HepG2 (cell line): Measurements from ENCODE around the gene SFMBT1. TPM values are rescaled to one million over a fixed set of nuclear protein-coding genes. Genes with fewer than 3 reads are reported as not detected.

ENCODE experiments used
- CBX1 ChIP-seq: IDR thresholded peaks from one replicate; pipeline ENCODE4 v1.6.1; 2016; ENCODE audit warnings: antibody characterized with exemption, low read depth
- CCAR2 ChIP-seq: fragments of 200-400 bp; formaldehyde crosslinking; optimal IDR thresholded peaks from 2 replicates; pipeline ENCODE3; 2018; ENCODE audit warnings: low read depth, mild to moderate bottlenecking, low read length, moderate library complexity
- ESRRA ChIP-seq: sonication (generic); formaldehyde crosslinking; IDR thresholded peaks from 2 replicates; pipeline ENCODE4 v1.5.1; 2020; ENCODE audit warnings: mild to moderate bottlenecking, low read depth, missing genetic modification reagents
- EZH2 ChIP-seq: conservative IDR thresholded peaks from 2 replicates; pipeline ENCODE4 v1.6.1; 2012; ENCODE audit warnings: mild to moderate bottlenecking, low read depth, low read length, moderate library complexity
- HNF1A ChIP-seq, 2 experiments: sonication (generic) in 1 of 2; formaldehyde crosslinking in 1 of 2; IDR thresholded peaks; 2 replicates each; pipeline versions ENCODE4 v1.4.0 to v1.6.1; 2016 to 2020; ENCODE audit warnings: borderline replicate concordance in 1 of 2, low read depth in 1 of 2, mild to moderate bottlenecking in 1 of 2, missing genetic modification reagents in 1 of 2
- RARA ChIP-seq: IDR thresholded peaks from 2 replicates; pipeline ENCODE4 v1.6.1; 2016; ENCODE audit warnings: missing genetic modification reagents, missing compliant biosample characterization
- SIX4 ChIP-seq: sonication (generic); formaldehyde crosslinking; IDR thresholded peaks from 2 replicates; pipeline ENCODE4 v1.4.0; 2020; ENCODE audit warnings: missing genetic modification reagents
- SOX6 ChIP-seq, 2 experiments: fragments of 450-650 bp in 1 of 2; sonication (generic) in 1 of 2; formaldehyde crosslinking in 1 of 2; IDR thresholded peaks; 2 replicates each; pipeline versions ENCODE4 v1.4.0 to v1.6.1; 2017 to 2020; ENCODE audit warnings: antibody characterized with exemption in 1 of 2, mild to moderate bottlenecking in 1 of 2, missing genetic modification reagents in 1 of 2
- ZFP37 ChIP-seq: sonication (generic); formaldehyde crosslinking; IDR thresholded peaks from 2 replicates; pipeline ENCODE4 v1.4.0; 2020; ENCODE audit warnings: missing genetic modification reagents, borderline replicate concordance
- ZNF468 ChIP-seq: sonication (generic); formaldehyde crosslinking; IDR thresholded peaks from 2 replicates; pipeline ENCODE4 v1.8.0; 2022; ENCODE audit warnings: mild to moderate bottlenecking, moderate library complexity, missing genetic modification reagents
- ZNF598 ChIP-seq: sonication (generic); formaldehyde crosslinking; IDR thresholded peaks from 2 replicates; pipeline ENCODE4 v1.5.1; 2020; ENCODE audit warnings: mild to moderate bottlenecking, missing genetic modification reagents, borderline replicate concordance
- ZNF788 ChIP-seq: sonication (generic); formaldehyde crosslinking; IDR thresholded peaks from 2 replicates; pipeline ENCODE4 v1.5.0; 2020; ENCODE audit warnings: mild to moderate bottlenecking, missing genetic modification reagents, borderline replicate concordance
- polyA plus RNA-seq, 8 experiments: library from polyadenylated mRNA; depleted of rRNA in 3 of 8; stranded (reverse) in 7 of 8; unstranded in 1 of 8; fragments of >200 nt; fragmentation: Illumina TruSeq in 4 of 8; extraction: Trizol in 4 of 8; gene quantifications; 2 replicates each; pipeline versions ENCODE4 v1.2.1 to v1.2.3, GENCODE V29; 2011 to 2016; ENCODE audit warnings: low read depth in 4 of 8, missing spikeins in 1 of 8, mixed read lengths in 1 of 8; ENCODE audit not compliant: insufficient read depth in 1 of 8
- total RNA-seq, 5 experiments: library from RNA; depleted of rRNA; stranded (reverse); fragments of >200 nt; fragmentation: Illumina TruSeq; extraction: Trizol; gene quantifications; 2 replicates each; pipeline ENCODE4 v1.2.3, GENCODE V29; 2016; ENCODE audit warnings: low read depth in 1 of 5
- TF ChIP-seq, protein P1 (sequence below): sonication (generic); formaldehyde crosslinking; IDR thresholded peaks from 2 replicates; pipeline ENCODE4 v1.5.0; 2020; ENCODE audit warnings: mild to moderate bottlenecking, missing genetic modification reagents
- TF ChIP-seq, protein P2 (sequence below): sonication (generic); formaldehyde crosslinking; conservative IDR thresholded peaks from 2 replicates; pipeline ENCODE4 v1.8.0; 2022; ENCODE audit warnings: mild to moderate bottlenecking, moderate library complexity, missing genetic modification reagents
- TF ChIP-seq, protein P3 (sequence below): sonication (generic); formaldehyde crosslinking; IDR thresholded peaks from 2 replicates; pipeline ENCODE4 v1.8.0; 2022; ENCODE audit warnings: low read depth, missing genetic modification reagents
- TF ChIP-seq, protein P4 (sequence below): sonication (generic); formaldehyde crosslinking; IDR thresholded peaks from 2 replicates; pipeline ENCODE4 v1.5.1; 2020; ENCODE audit warnings: missing genetic modification reagents, mild to moderate bottlenecking, borderline replicate concordance

SFMBT1 gene
- total and polyA plus RNA-seq, 2 of the 13 experiments (the other 11 are each of a cell fraction or from before 2014, with no cell fraction given), result 3.8 to 12.8 TPM

GRCh38 chr3:53073553-53074365 is 27.9 kb upstream of the SFMBT1 start (continued):
- 0 out of 2 replicates have a peak, but pooled peaks have one; percentile 42 for TF ChIP-seq ZNF788 (CRISPR knock-in tag)
- TF ChIP-seq, protein P1, sequence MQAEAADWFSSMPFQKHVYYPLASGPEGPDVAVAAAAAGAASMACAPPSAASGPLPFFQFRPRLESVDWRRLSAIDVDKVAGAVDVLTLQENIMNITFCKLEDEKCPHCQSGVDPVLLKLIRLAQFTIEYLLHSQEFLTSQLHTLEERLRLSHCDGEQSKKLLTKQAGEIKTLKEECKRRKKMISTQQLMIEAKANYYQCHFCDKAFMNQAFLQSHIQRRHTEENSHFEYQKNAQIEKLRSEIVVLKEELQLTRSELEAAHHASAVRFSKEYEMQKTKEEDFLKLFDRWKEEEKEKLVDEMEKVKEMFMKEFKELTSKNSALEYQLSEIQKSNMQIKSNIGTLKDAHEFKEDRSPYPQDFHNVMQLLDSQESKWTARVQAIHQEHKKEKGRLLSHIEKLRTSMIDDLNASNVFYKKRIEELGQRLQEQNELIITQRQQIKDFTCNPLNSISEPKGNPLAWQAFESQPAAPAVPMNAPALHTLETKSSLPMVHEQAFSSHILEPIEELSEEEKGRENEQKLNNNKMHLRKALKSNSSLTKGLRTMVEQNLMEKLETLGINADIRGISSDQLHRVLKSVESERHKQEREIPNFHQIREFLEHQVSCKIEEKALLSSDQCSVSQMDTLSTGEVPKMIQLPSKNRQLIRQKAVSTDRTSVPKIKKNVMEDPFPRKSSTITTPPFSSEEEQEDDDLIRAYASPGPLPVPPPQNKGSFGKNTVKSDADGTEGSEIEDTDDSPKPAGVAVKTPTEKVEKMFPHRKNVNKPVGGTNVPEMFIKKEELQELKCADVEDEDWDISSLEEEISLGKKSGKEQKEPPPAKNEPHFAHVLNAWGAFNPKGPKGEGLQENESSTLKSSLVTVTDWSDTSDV, result no peak
- TF ChIP-seq, protein P2, sequence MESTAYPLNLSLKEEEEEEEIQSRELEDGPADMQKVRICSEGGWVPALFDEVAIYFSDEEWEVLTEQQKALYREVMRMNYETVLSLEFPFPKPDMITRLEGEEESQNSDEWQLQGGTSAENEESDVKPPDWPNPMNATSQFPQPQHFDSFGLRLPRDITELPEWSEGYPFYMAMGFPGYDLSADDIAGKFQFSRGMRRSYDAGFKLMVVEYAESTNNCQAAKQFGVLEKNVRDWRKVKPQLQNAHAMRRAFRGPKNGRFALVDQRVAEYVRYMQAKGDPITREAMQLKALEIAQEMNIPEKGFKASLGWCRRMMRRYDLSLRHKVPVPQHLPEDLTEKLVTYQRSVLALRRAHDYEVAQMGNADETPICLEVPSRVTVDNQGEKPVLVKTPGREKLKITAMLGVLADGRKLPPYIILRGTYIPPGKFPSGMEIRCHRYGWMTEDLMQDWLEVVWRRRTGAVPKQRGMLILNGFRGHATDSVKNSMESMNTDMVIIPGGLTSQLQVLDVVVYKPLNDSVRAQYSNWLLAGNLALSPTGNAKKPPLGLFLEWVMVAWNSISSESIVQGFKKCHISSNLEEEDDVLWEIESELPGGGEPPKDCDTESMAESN, result no peak
- no peak for TF ChIP-seq EZH2
- no peak for TF ChIP-seq SIX4
- TF ChIP-seq, protein P3, sequence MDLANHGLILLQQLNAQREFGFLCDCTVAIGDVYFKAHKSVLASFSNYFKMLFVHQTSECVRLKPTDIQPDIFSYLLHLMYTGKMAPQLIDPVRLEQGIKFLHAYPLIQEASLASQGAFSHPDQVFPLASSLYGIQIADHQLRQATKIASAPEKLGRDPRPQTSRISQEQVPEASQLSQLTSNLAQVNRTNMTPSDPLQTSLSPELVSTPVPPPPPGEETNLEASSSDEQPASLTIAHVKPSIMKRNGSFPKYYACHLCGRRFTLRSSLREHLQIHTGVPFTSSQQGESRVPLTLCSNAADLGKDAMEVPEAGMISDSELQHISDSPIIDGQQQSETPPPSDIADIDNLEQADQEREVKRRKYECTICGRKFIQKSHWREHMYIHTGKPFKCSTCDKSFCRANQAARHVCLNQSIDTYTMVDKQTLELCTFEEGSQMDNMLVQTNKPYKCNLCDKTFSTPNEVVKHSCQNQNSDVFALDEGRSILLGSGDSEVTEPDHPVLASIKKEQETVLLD (CRISPR knock-in tag), result no peak
- no peak for TF ChIP-seq CCAR2
- no peak for TF ChIP-seq CBX1
- no peak for TF ChIP-seq HNF1A (IDR thresholded peaks at IDR 0.05; ENCODE audit: low read depth)
- TF ChIP-seq HNF1A (CRISPR knock-in tag; IDR thresholded peaks at IDR 0.05; ENCODE audit: borderline replicate concordance), result no peak
- TF ChIP-seq ZNF468 (CRISPR knock-in tag), result no peak
- no peak for TF ChIP-seq SOX6 (IDR thresholded peaks at IDR 0.05)
- no peak; the same call in 1 of the 2 replicates for TF ChIP-seq SOX6 (CRISPR knock-in tag; IDR thresholded peaks at IDR 0.05)
- TF ChIP-seq RARA (CRISPR knock-in tag), result no peak
- TF ChIP-seq, protein P4, sequence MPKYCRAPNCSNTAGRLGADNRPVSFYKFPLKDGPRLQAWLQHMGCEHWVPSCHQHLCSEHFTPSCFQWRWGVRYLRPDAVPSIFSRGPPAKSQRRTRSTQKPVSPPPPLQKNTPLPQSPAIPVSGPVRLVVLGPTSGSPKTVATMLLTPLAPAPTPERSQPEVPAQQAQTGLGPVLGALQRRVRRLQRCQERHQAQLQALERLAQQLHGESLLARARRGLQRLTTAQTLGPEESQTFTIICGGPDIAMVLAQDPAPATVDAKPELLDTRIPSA (CRISPR knock-in tag), result no peak
- no peak for TF ChIP-seq ESRRA
- 0 out of 2 replicates have a peak, but pooled peaks have one; percentile 25 for TF ChIP-seq ZNF598
- TF ChIP-seq ZFP37 (CRISPR knock-in tag), result no peak
